AG10803 (cell line): ENCODE data around the gene SPO11.
"Not testable (repeated sequence)": the region's sequence is repeated elsewhere in the genome, so short reads cannot be mapped to it uniquely, and the experiment has no call there.

Experiments used
- DNase-seq: peaks from one replicate; pipeline ENCODE4 v3.0.0; 2010; ENCODE audit warnings: low read depth
- H3K4me3 ChIP-seq: 2 replicates; pipeline ENCODE4 v1.5.1; 2011; ENCODE audit warnings: mild to moderate bottlenecking, low read length, control low read depth
- CTCF ChIP-seq: conservative IDR thresholded peaks from 2 replicates; pipeline ENCODE4 v1.5.1; 2011; ENCODE audit warnings: mild to moderate bottlenecking, low read length, control low read depth, inconsistent platforms

The SPO11 gene

GRCh38 chr20:57335392-57335791 lies 5.8 kb downstream of the SPO11 start:
- DNase-seq, result peak; percentile 15

GRCh38 chr20:57341663-57342062 lies 12.1 kb downstream of the SPO11 start:
- H3K4me3 ChIP-seq, result no peak overlapping the region
- no peak for TF ChIP-seq CTCF
- no peak for DNase-seq

More at GRCh38 chr20:57335392-57335791, 5.8 kb downstream of the SPO11 start:
- no peak overlapping the region for H3K4me3 ChIP-seq
- TF ChIP-seq CTCF, result peak; percentile 30; the same call in 1 of the 2 replicates

GRCh38 chr20:57342829-57343228 lies 13.2 kb downstream of the SPO11 start:
- H3K4me3 ChIP-seq, result no peak overlapping the region
- no peak for TF ChIP-seq CTCF
- DNase-seq, result peak; percentile 15

GRCh38 chr20:57346477-57346876 lies 16.9 kb downstream of the SPO11 start:
- H3K4me3 ChIP-seq, result no peak overlapping the region
- TF ChIP-seq CTCF, result peak; percentile 87

GRCh38 chr20:57347393-57347792 lies 17.8 kb downstream of the SPO11 start:
- TF ChIP-seq CTCF, result no peak
- H3K4me3 ChIP-seq, result no peak overlapping the region
- no peak for DNase-seq

More at GRCh38 chr20:57346477-57346876, 16.9 kb downstream of the SPO11 start:
- peak; percentile 86 for DNase-seq

GRCh38 chr20:57348200-57348921 lies 18.8 kb downstream of the SPO11 start:
- not testable (repeated sequence) for DNase-seq, H3K4me3 ChIP-seq

- DNase-seq, H3K4me3 ChIP-seq: not testable (repeated sequence)
These were observed 19.4 kb downstream of the SPO11 start for GRCh38 chr20:57348922-57349574.

- DNase-seq, result peak; percentile 16
- H3K4me3 ChIP-seq, result no peak overlapping the region
- no peak for TF ChIP-seq CTCF
These were observed 20.6 kb downstream of the SPO11 start for GRCh38 chr20:57350081-57350710.

GRCh38 chr20:57350726-57351041 lies 21.1 kb downstream of the SPO11 start:
- not testable (repeated sequence) for DNase-seq
- peak overlapping the region; percentile 100 for H3K4me3 ChIP-seq
